ENCODE results near the gene SFRP2.

Gene SFRP2

GRCh38 chr4:153798901-153799693, 10.2 kb upstream of the SFRP2 start:
- no peak overlapping the region for H3K4me3 ChIP-seq (ENCODE audit: insufficient read depth in 1 of 2, low read depth in 1 of 2, low read length in 2 of 2)
- H3K4me2 ChIP-seq (ENCODE audit: low read length, poor library complexity, severe bottlenecking) = no peak overlapping the region
- no peaks in the 10 kb centered on the region for H3K79me1 ChIP-seq (replicated peaks; ENCODE audit: low read length, poor library complexity, severe bottlenecking)
- no peak overlapping the region for H4K91ac ChIP-seq (ENCODE audit: low read length)
- H2AK5ac ChIP-seq (ENCODE audit: low read length, severe bottlenecking) = no peak overlapping the region
- no peaks in the 10 kb centered on the region for H3K9me3 ChIP-seq (ENCODE audit: control insufficient read depth, low read length)
- no peak overlapping the region for H2BK15ac ChIP-seq (ENCODE audit: low read depth, poor library complexity, severe bottlenecking)
- no peaks in the 10 kb centered on the region for H3K36me3 ChIP-seq (ENCODE audit: control insufficient read depth in 1 of 2, insufficient read depth in 2 of 2, low read depth in 1 of 2, low read length in 2 of 2)
- H3K23ac ChIP-seq (ENCODE audit: low read length in 2 of 2) = no peak overlapping the region
- H3K27me3 ChIP-seq (ENCODE audit: control insufficient read depth in 1 of 2, insufficient read depth in 1 of 2, low read length in 2 of 2) = peaks cover 0 to 27% of the 10 kb centered on the region in 2 experiments
- H3K27ac ChIP-seq (ENCODE audit: low read length, poor library complexity, severe bottlenecking) = no peak overlapping the region
- H4K8ac ChIP-seq (ENCODE audit: low read length) = no peak overlapping the region
- H2AFZ ChIP-seq (ENCODE audit: low read depth, low read length) = no peak overlapping the region
- peak overlapping the region; percentile 15 for H3K9ac ChIP-seq (ENCODE audit: low read length)
- H3K14ac ChIP-seq (ENCODE audit: low read length in 2 of 2) = no peak overlapping the region
- no peak overlapping the region for H3K4ac ChIP-seq (ENCODE audit: low read depth in 1 of 2, low read length in 2 of 2)
- no peaks in the 10 kb centered on the region for H3K4me1 ChIP-seq (ENCODE audit: control insufficient read depth, insufficient read depth, low read depth, low read length)
- H2BK120ac ChIP-seq (ENCODE audit: low read depth, low read length) = no peak overlapping the region
- peak overlapping the region in 1 of 2 experiments; percentile 38 for H3K18ac ChIP-seq (ENCODE audit: low read depth in 1 of 2, low read length in 2 of 2)
- whole genome bisulfite sequencing = 80% methylated on average over 3 of the region's 3 CpGs
- DNase-seq = no peak
- H2BK12ac ChIP-seq (ENCODE audit: low read length in 2 of 2) = no peak overlapping the region
- H2BK5ac ChIP-seq (ENCODE audit: low read depth, low read length, poor library complexity, severe bottlenecking) = no peak overlapping the region

- Histone ChIP-seq H3K23ac (ENCODE audit: low read length in 2 of 2) (no peak overlapping the region), H4K91ac (ENCODE audit: low read length) (no peak overlapping the region), H2BK15ac (ENCODE audit: low read depth, poor library complexity, severe bottlenecking) (no peak overlapping the region), H3K4me3 (ENCODE audit: insufficient read depth in 1 of 2, low read depth in 1 of 2, low read length in 2 of 2) (no peak overlapping the region), H2AK5ac (ENCODE audit: low read length, severe bottlenecking) (no peak overlapping the region), H4K8ac (ENCODE audit: low read length) (no peak overlapping the region), H2AFZ (ENCODE audit: low read depth, low read length) (no peak overlapping the region), H3K18ac (ENCODE audit: low read depth in 1 of 2, low read length in 2 of 2) (no peak overlapping the region), H3K9ac (ENCODE audit: low read length) (no peak overlapping the region), H3K27me3 (ENCODE audit: control insufficient read depth in 1 of 2, insufficient read depth in 1 of 2, low read length in 2 of 2) (peaks cover 0 to 32% of the 10 kb centered on the region in 2 experiments), H3K4me1 (ENCODE audit: control insufficient read depth, insufficient read depth, low read depth, low read length) (no peaks in the 10 kb centered on the region), H3K36me3 (ENCODE audit: control insufficient read depth in 1 of 2, insufficient read depth in 2 of 2, low read depth in 1 of 2, low read length in 2 of 2) (no peaks in the 10 kb centered on the region), H2BK120ac (ENCODE audit: low read depth, low read length) (no peak overlapping the region), H3K9me3 (ENCODE audit: control insufficient read depth, low read length) (no peaks in the 10 kb centered on the region), H3K4me2 (ENCODE audit: low read length, poor library complexity, severe bottlenecking) (no peak overlapping the region), H3K4ac (ENCODE audit: low read depth in 1 of 2, low read length in 2 of 2) (no peak overlapping the region), H3K14ac (ENCODE audit: low read length in 2 of 2) (no peak overlapping the region), H2BK5ac (ENCODE audit: low read depth, low read length, poor library complexity, severe bottlenecking) (no peak overlapping the region), H3K79me1 (replicated peaks; ENCODE audit: low read length, poor library complexity, severe bottlenecking) (no peaks in the 10 kb centered on the region), H2BK12ac (ENCODE audit: low read length in 2 of 2) (no peak overlapping the region), H3K27ac (ENCODE audit: low read length, poor library complexity, severe bottlenecking) (no peak overlapping the region)
- no peak for DNase-seq
- 78% methylated on average over 2 of the region's 3 CpGs for WGBS
Observed at GRCh38 chr4:153798420-153798819, 9.5 kb upstream of the SFRP2 start.

- Histone ChIP-seq H3K4me3 (ENCODE audit: insufficient read depth in 1 of 2, low read depth in 1 of 2, low read length in 2 of 2) (no peak overlapping the region), H3K36me3 (ENCODE audit: control insufficient read depth in 1 of 2, insufficient read depth in 2 of 2, low read depth in 1 of 2, low read length in 2 of 2) (no peaks in the 10 kb centered on the region), H3K79me1 (replicated peaks; ENCODE audit: low read length, poor library complexity, severe bottlenecking) (no peaks in the 10 kb centered on the region), H2BK5ac (ENCODE audit: low read depth, low read length, poor library complexity, severe bottlenecking) (no peak overlapping the region), H2BK15ac (ENCODE audit: low read depth, poor library complexity, severe bottlenecking) (no peak overlapping the region), H3K4me2 (ENCODE audit: low read length, poor library complexity, severe bottlenecking) (no peak overlapping the region), H3K9ac (ENCODE audit: low read length) (no peak overlapping the region), H4K8ac (ENCODE audit: low read length) (no peak overlapping the region), H3K18ac (ENCODE audit: low read depth in 1 of 2, low read length in 2 of 2) (no peak overlapping the region), H3K9me3 (ENCODE audit: control insufficient read depth, low read length) (no peaks in the 10 kb centered on the region), H3K14ac (ENCODE audit: low read length in 2 of 2) (no peak overlapping the region), H4K91ac (ENCODE audit: low read length) (no peak overlapping the region), H3K27ac (ENCODE audit: low read length, poor library complexity, severe bottlenecking) (no peak overlapping the region), H3K4me1 (ENCODE audit: control insufficient read depth, insufficient read depth, low read depth, low read length) (peaks cover 15% of the 10 kb centered on the region), H3K23ac (ENCODE audit: low read length in 2 of 2) (no peak overlapping the region), H3K4ac (ENCODE audit: low read depth in 1 of 2, low read length in 2 of 2) (no peak overlapping the region), H2BK120ac (ENCODE audit: low read depth, low read length) (no peak overlapping the region), H2BK12ac (ENCODE audit: low read length in 2 of 2) (no peak overlapping the region), H2AK5ac (ENCODE audit: low read length, severe bottlenecking) (no peak overlapping the region), H2AFZ (ENCODE audit: low read depth, low read length) (no peak overlapping the region), H3K27me3 (ENCODE audit: control insufficient read depth in 1 of 2, insufficient read depth in 1 of 2, low read length in 2 of 2) (peaks cover 31 to 70% of the 10 kb centered on the region in 2 experiments)
- no peak for DNase-seq
- WGBS = 64% methylated on average over 4 of the region's 5 CpGs
Observed at GRCh38 chr4:153794006-153794405, 5.1 kb upstream of the SFRP2 start.

GRCh38 chr4:153792618-153793247, 3.9 kb upstream of the SFRP2 start:
- peak overlapping the region; percentile 77 for H3K9ac ChIP-seq (ENCODE audit: low read length)
- peak overlapping the region in 1 of 2 experiments; percentile 61 for H3K4ac ChIP-seq (ENCODE audit: low read depth in 1 of 2, low read length in 2 of 2)
- H2AFZ ChIP-seq (ENCODE audit: low read depth, low read length) = peak overlapping the region; percentile 72
- H3K4me1 ChIP-seq (ENCODE audit: control insufficient read depth, insufficient read depth, low read depth, low read length) = peaks cover 26% of the 10 kb centered on the region
- H2BK12ac ChIP-seq (ENCODE audit: low read length in 2 of 2) = peak overlapping the region in 1 of 2 experiments; percentile 45
- H3K36me3 ChIP-seq (ENCODE audit: control insufficient read depth in 1 of 2, insufficient read depth in 2 of 2, low read depth in 1 of 2, low read length in 2 of 2) = peaks cover 0 to 3% of the 10 kb centered on the region in 2 experiments
- H4K8ac ChIP-seq (ENCODE audit: low read length) = peak overlapping the region; percentile 2
- peak overlapping the region; percentile 62 for H4K91ac ChIP-seq (ENCODE audit: low read length)
- no peak overlapping the region for H2BK5ac ChIP-seq (ENCODE audit: low read depth, low read length, poor library complexity, severe bottlenecking)
- H3K4me2 ChIP-seq (ENCODE audit: low read length, poor library complexity, severe bottlenecking) = no peak overlapping the region
- peak overlapping the region; percentile 84 for H2BK120ac ChIP-seq (ENCODE audit: low read depth, low read length)
- peaks cover 44 to 74% of the 10 kb centered on the region in 2 experiments for H3K27me3 ChIP-seq (ENCODE audit: control insufficient read depth in 1 of 2, insufficient read depth in 1 of 2, low read length in 2 of 2)
- H3K9me3 ChIP-seq (ENCODE audit: control insufficient read depth, low read length) = no peaks in the 10 kb centered on the region
- 16% methylated on average over 39 of the region's 39 CpGs for WGBS
- H3K79me1 ChIP-seq (replicated peaks; ENCODE audit: low read length, poor library complexity, severe bottlenecking) = no peaks in the 10 kb centered on the region
- peak overlapping the region; percentile 16 to 71 for H3K18ac ChIP-seq (ENCODE audit: low read depth in 1 of 2, low read length in 2 of 2)
- no peak overlapping the region for H2AK5ac ChIP-seq (ENCODE audit: low read length, severe bottlenecking)
- H2BK15ac ChIP-seq (ENCODE audit: low read depth, poor library complexity, severe bottlenecking) = peak overlapping the region; percentile 78
- no peak overlapping the region for H3K27ac ChIP-seq (ENCODE audit: low read length, poor library complexity, severe bottlenecking)
- H3K23ac ChIP-seq (ENCODE audit: low read length in 2 of 2) = no peak overlapping the region
- peak overlapping the region in 1 of 2 experiments; percentile 44 for H3K14ac ChIP-seq (ENCODE audit: low read length in 2 of 2)
- DNase-seq = no peak
- H3K4me3 ChIP-seq (ENCODE audit: insufficient read depth in 1 of 2, low read depth in 1 of 2, low read length in 2 of 2) = peak overlapping the region in 1 of 2 experiments; percentile 65

Data from mesenchymal stem cell (in vitro differentiated cells and primary cell).